Neural cell (in vitro differentiated cells): ENCODE results near the gene SKI. TPM values are rescaled to one million over a fixed set of nuclear protein-coding genes. Genes with fewer than 3 reads are reported as not detected.

ENCODE experiments used
- H2AFZ ChIP-seq: fragments of 200-600, 300-800 bp; sonication (generic), shearing (Covaris generic); 2 replicates; pipeline ENCODE4 v1.6.0; 2014; ENCODE audit warnings: low read depth, mild to moderate bottlenecking, antibody characterized with exemption, low read length, moderate library complexity
- H3F3A ChIP-seq: fragments of 200-600 bp; shearing (Covaris generic); 2 replicates; pipeline ENCODE4 v1.6.1; 2016; ENCODE audit warnings: mild to moderate bottlenecking, moderate library complexity, mixed read lengths, antibody characterized with exemption, low read length; ENCODE audit not compliant: insufficient read depth, poor library complexity, severe bottlenecking
- H3K27ac ChIP-seq: fragments of 200-600, 300-800 bp; sonication (generic), shearing (Covaris generic); 2 replicates; pipeline ENCODE4 v1.5.1; 2014; ENCODE audit warnings: mild to moderate bottlenecking, low read length, moderate library complexity
- H3K27me3 ChIP-seq: fragments of 300-800, 200-600 bp; sonication (generic), shearing (Covaris generic); 2 replicates; pipeline ENCODE4 v1.6.0; 2014; ENCODE audit warnings: mild to moderate bottlenecking, low read depth, low read length, moderate library complexity; ENCODE audit not compliant: insufficient read depth
- H3K36me3 ChIP-seq: fragments of 300-800, 200-600 bp; sonication (generic), shearing (Covaris generic); 2 replicates; pipeline ENCODE4 v1.5.1; 2014; ENCODE audit warnings: mild to moderate bottlenecking, antibody characterized with exemption, low read length, moderate library complexity; ENCODE audit not compliant: insufficient read depth
- H3K4me2 ChIP-seq: fragments of 300-800, 200-600 bp; sonication (generic), shearing (Covaris generic); 2 replicates; pipeline ENCODE4 v1.6.0; 2014; ENCODE audit warnings: mild to moderate bottlenecking, low read length
- H3K4me3 ChIP-seq: fragments of 300-800, 200-600 bp; sonication (generic), shearing (Covaris generic); 2 replicates; pipeline ENCODE4 v1.5.1; 2014; ENCODE audit warnings: mild to moderate bottlenecking, low read length, moderate library complexity
- H3K79me2 ChIP-seq: fragments of 200-600 bp; shearing (Covaris generic); replicated peaks from 2 replicates; pipeline ENCODE4 v1.6.0; 2014; ENCODE audit warnings: mild to moderate bottlenecking, low read length, moderate library complexity; ENCODE audit not compliant: insufficient read depth
- H3K9ac ChIP-seq: fragments of 300-800, 200-600 bp; sonication (generic), shearing (Covaris generic); 2 replicates; pipeline ENCODE4 v1.6.1; 2016; ENCODE audit warnings: mild to moderate bottlenecking, low read length, mixed read lengths
- H3K9me2 ChIP-seq: fragments of 200-600 bp; shearing (Covaris generic); 2 replicates; pipeline ENCODE4 v1.6.1; 2016; ENCODE audit warnings: mild to moderate bottlenecking, low read length, mixed read lengths; ENCODE audit not compliant: insufficient read depth
- H3K9me3 ChIP-seq: fragments of 200-600, 300-800 bp; sonication (generic), shearing (Covaris generic); 2 replicates; pipeline ENCODE4 v1.6.1; 2016; ENCODE audit warnings: mild to moderate bottlenecking, mixed run types, low read length, moderate library complexity, mixed read lengths
- H4K20me1 ChIP-seq: fragments of 200-600 bp; shearing (Covaris generic); 2 replicates; pipeline ENCODE4 v1.6.1; 2016; ENCODE audit warnings: mild to moderate bottlenecking, mixed run types; ENCODE audit not compliant: insufficient read depth
- EP300 ChIP-seq: fragments of 450-650 bp; conservative IDR thresholded peaks from 2 replicates; pipeline ENCODE4 v1.6.1; 2014; ENCODE audit warnings: antibody characterized with exemption, mild to moderate bottlenecking, moderate library complexity; ENCODE audit not compliant: poor library complexity, severe bottlenecking
- EZH2 ChIP-seq: fragments of 200-600, 300-800 bp; shearing (Covaris generic), sonication (generic); IDR thresholded peaks from 2 replicates; pipeline ENCODE4 v1.6.1; 2014; ENCODE audit warnings: antibody characterized with exemption, low read length, borderline replicate concordance, mild to moderate bottlenecking; ENCODE audit not compliant: insufficient read depth, poor library complexity, severe bottlenecking
- MXI1 ChIP-seq: fragments of 450-650 bp; conservative IDR thresholded peaks from 2 replicates; pipeline ENCODE4 v1.6.1; 2014; ENCODE audit warnings: antibody characterized with exemption, mild to moderate bottlenecking; ENCODE audit not compliant: poor library complexity, severe bottlenecking
- POLR2AphosphoS5 ChIP-seq: IDR thresholded peaks from 2 replicates; pipeline ENCODE4 v1.6.1; 2012
- RAD21 ChIP-seq: fragments of 450-650 bp; conservative IDR thresholded peaks from 2 replicates; pipeline ENCODE4 v1.6.1; 2014; ENCODE audit warnings: antibody characterized with exemption, mild to moderate bottlenecking, moderate library complexity
- SMC3 ChIP-seq: fragments of 450-650 bp; conservative IDR thresholded peaks from 2 replicates; pipeline ENCODE4 v1.6.1; 2014; ENCODE audit warnings: antibody characterized with exemption, mild to moderate bottlenecking, moderate library complexity; ENCODE audit not compliant: poor library complexity
- TAF1 ChIP-seq: IDR thresholded peaks from 2 replicates; pipeline ENCODE4 v1.6.1; 2012; ENCODE audit warnings: low read depth
- polyA plus RNA-seq: library from polyadenylated mRNA; depleted of rRNA; stranded (reverse); fragments of >200 nt; gene quantifications from 2 replicates; pipeline ENCODE4 v1.2.3, GENCODE V29; 2014
- TF ChIP-seq, protein P1 (sequence below): IDR thresholded peaks from 2 replicates; pipeline ENCODE4 v1.6.1; 2012; ENCODE audit warnings: borderline replicate concordance
- TF ChIP-seq, protein P2 (sequence below): fragments of 450-650 bp; IDR thresholded peaks from 2 replicates; pipeline ENCODE4 v1.5.1; 2014; ENCODE audit warnings: antibody characterized with exemption, mild to moderate bottlenecking, moderate library complexity; ENCODE audit not compliant: poor library complexity, severe bottlenecking

The SKI gene
- polyA plus RNA-seq, 1 donor from 2014 or later: 4.1 TPM

DNA sequence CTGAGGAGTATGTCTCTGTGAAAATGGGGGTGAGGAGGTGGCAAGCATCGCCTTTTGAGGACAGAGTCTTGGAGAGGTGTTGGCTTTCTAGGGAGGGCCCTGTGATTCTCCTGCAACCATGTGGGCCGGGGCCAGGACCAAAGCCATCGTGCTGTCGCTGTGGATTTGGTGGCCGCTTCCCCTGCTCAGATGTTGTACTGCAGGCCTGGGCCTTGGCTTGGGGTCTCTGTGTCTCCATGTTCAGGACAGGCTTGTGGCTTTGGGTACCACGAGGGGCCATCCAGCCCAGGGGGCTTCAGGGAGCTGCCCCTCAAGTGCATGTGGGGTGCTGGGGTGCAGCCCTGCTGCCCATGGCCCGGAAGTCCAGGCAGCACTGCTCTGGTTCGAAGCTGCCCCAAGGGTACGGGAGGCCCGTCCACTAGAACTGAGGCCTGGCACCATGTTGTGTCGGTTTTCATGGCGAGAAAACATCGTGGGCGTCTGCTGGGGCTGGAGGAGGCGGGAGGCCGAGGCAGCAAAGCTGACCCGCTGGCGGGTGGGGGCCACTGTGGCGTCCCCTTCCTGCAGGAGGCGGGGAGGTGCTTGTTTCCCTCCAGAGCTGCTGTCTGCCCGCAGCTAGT is 55.4 kb downstream of the SKI start:
- Histone ChIP-seq H2AFZ (no peak overlapping the region), H3K4me3 (no peak overlapping the region), H3K27ac (no peak overlapping the region), H3K36me3 (no peaks in the 10 kb centered on the region), H3F3A (no peaks in the 10 kb centered on the region), H3K27me3 (no peaks in the 10 kb centered on the region), H3K9me2 (no peaks in the 10 kb centered on the region), H4K20me1 (no peaks in the 10 kb centered on the region), H3K79me2 (peaks cover 34% of the 10 kb centered on the region), H3K9ac (no peak overlapping the region), H3K9me3 (no peaks in the 10 kb centered on the region), H3K4me2 (no peak overlapping the region)
- TF ChIP-seq MXI1 (no peak), SMC3 (no peak), EP300 (no peak), TAF1 (no peak), EZH2 (no peak), RAD21 (no peak), POLR2AphosphoS5 (no peak)
- TF ChIP-seq, protein P1, sequence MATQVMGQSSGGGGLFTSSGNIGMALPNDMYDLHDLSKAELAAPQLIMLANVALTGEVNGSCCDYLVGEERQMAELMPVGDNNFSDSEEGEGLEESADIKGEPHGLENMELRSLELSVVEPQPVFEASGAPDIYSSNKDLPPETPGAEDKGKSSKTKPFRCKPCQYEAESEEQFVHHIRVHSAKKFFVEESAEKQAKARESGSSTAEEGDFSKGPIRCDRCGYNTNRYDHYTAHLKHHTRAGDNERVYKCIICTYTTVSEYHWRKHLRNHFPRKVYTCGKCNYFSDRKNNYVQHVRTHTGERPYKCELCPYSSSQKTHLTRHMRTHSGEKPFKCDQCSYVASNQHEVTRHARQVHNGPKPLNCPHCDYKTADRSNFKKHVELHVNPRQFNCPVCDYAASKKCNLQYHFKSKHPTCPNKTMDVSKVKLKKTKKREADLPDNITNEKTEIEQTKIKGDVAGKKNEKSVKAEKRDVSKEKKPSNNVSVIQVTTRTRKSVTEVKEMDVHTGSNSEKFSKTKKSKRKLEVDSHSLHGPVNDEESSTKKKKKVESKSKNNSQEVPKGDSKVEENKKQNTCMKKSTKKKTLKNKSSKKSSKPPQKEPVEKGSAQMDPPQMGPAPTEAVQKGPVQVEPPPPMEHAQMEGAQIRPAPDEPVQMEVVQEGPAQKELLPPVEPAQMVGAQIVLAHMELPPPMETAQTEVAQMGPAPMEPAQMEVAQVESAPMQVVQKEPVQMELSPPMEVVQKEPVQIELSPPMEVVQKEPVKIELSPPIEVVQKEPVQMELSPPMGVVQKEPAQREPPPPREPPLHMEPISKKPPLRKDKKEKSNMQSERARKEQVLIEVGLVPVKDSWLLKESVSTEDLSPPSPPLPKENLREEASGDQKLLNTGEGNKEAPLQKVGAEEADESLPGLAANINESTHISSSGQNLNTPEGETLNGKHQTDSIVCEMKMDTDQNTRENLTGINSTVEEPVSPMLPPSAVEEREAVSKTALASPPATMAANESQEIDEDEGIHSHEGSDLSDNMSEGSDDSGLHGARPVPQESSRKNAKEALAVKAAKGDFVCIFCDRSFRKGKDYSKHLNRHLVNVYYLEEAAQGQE: no peak
- TF ChIP-seq, protein P2, sequence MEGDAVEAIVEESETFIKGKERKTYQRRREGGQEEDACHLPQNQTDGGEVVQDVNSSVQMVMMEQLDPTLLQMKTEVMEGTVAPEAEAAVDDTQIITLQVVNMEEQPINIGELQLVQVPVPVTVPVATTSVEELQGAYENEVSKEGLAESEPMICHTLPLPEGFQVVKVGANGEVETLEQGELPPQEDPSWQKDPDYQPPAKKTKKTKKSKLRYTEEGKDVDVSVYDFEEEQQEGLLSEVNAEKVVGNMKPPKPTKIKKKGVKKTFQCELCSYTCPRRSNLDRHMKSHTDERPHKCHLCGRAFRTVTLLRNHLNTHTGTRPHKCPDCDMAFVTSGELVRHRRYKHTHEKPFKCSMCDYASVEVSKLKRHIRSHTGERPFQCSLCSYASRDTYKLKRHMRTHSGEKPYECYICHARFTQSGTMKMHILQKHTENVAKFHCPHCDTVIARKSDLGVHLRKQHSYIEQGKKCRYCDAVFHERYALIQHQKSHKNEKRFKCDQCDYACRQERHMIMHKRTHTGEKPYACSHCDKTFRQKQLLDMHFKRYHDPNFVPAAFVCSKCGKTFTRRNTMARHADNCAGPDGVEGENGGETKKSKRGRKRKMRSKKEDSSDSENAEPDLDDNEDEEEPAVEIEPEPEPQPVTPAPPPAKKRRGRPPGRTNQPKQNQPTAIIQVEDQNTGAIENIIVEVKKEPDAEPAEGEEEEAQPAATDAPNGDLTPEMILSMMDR: no peak

DNA sequence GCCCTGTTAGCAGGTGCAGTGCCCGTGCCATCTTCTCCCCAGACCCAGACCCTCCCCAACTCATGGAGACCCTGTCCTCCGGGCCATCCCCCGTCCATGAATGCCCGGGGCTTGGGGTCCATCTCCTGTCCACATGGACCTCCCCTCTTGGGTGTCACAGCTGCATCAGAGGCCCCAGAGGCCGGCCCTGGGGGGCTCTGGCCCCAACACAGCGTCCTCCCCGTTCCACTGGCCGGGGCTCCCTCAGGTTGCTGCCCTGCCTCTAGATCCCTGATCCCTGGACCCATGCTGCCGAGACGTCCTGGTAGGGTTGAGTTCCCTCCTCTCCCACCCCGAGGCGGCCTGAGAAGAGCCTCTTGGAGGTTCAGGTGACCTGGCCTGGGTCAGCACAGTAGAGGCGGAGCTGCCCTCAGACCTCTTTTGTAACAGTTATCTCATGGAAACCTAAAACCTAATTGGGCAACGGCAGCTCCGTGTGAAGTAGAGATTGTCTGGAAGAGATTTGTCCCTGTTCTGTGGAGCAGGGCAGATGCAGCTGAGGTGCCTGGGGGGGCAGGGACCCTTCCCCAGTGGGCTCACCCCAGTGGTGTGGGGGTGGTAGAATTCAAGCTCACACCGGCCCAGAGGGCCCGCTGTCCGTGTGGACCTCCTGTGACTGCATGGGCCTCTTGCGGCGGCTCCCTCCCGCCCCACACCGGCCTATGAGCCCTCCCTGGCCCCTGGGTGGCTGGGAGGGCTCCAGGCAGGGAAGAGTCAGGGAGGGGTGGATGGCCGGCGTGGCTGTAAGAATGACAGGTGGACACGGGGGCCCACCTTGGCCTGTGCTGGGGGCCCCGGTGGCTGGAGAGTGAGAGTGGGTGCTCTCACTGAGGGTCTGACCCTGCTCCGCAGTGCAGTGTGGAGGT is 56.1 kb downstream of the SKI start:
- Histone ChIP-seq H3K4me2 (no peak overlapping the region), H3K9me2 (no peaks in the 10 kb centered on the region), H3K9ac (no peak overlapping the region), H3K4me3 (no peak overlapping the region), H2AFZ (no peak overlapping the region), H3K27ac (no peak overlapping the region), H3K27me3 (no peaks in the 10 kb centered on the region), H3K9me3 (no peaks in the 10 kb centered on the region), H3K79me2 (peaks cover 42% of the 10 kb centered on the region), H4K20me1 (no peaks in the 10 kb centered on the region), H3F3A (no peaks in the 10 kb centered on the region), H3K36me3 (no peaks in the 10 kb centered on the region)
- TF ChIP-seq MXI1: no peak
- TF ChIP-seq, protein P1: no peak
- TF ChIP-seq, protein P2: no peak
- TF ChIP-seq SMC3: no peak
- no peak for TF ChIP-seq POLR2AphosphoS5
- TF ChIP-seq EP300: no peak
- no peak for TF ChIP-seq RAD21
- TF ChIP-seq EZH2: no peak
- no peak for TF ChIP-seq TAF1
